ENCODE data around the gene DCD. TPM values are rescaled to one million over a fixed set of nuclear protein-coding genes. Genes with fewer than 3 reads are reported as not detected.

The DCD gene
- total RNA-seq, 4 donors from 2014 or later, result not detected

DNA sequence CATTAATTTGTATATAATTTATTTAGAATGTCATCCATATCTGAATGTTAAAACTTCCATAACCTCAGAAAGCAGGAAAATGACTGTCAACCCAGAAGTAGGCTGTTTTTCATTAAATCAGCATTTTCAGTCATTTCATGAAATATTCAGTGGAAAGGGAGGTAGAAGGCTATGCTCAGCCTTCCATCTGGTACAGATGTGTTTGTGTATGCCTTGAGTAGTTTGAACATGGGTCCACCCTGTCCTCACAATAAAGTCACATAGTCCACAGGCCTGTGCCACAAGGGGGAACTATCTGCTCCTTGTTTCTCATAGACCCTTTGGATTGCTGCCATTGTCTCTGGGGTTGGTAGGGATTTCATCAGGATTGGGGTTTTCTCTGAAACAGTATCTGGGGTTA lies 22.6 kb downstream of the DCD start:
- Histone ChIP-seq H3K27ac (no peak overlapping the region), H3K9me3 (peaks cover 0 to 16% (median 0%) of the 10 kb centered on the region in 4 donors), H3K4me3 (no peak overlapping the region), H3K27me3 (no peaks in the 10 kb centered on the region), H3K4me1 (no peaks in the 10 kb centered on the region), H3K36me3 (no peaks in the 10 kb centered on the region)
- TF ChIP-seq POLR2A (IDR thresholded peaks at IDR 0.05), result no peak
- TF ChIP-seq, protein P1, sequence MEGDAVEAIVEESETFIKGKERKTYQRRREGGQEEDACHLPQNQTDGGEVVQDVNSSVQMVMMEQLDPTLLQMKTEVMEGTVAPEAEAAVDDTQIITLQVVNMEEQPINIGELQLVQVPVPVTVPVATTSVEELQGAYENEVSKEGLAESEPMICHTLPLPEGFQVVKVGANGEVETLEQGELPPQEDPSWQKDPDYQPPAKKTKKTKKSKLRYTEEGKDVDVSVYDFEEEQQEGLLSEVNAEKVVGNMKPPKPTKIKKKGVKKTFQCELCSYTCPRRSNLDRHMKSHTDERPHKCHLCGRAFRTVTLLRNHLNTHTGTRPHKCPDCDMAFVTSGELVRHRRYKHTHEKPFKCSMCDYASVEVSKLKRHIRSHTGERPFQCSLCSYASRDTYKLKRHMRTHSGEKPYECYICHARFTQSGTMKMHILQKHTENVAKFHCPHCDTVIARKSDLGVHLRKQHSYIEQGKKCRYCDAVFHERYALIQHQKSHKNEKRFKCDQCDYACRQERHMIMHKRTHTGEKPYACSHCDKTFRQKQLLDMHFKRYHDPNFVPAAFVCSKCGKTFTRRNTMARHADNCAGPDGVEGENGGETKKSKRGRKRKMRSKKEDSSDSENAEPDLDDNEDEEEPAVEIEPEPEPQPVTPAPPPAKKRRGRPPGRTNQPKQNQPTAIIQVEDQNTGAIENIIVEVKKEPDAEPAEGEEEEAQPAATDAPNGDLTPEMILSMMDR (IDR thresholded peaks at IDR 0.05), result no peak
- no peak for DNase-seq

DNA sequence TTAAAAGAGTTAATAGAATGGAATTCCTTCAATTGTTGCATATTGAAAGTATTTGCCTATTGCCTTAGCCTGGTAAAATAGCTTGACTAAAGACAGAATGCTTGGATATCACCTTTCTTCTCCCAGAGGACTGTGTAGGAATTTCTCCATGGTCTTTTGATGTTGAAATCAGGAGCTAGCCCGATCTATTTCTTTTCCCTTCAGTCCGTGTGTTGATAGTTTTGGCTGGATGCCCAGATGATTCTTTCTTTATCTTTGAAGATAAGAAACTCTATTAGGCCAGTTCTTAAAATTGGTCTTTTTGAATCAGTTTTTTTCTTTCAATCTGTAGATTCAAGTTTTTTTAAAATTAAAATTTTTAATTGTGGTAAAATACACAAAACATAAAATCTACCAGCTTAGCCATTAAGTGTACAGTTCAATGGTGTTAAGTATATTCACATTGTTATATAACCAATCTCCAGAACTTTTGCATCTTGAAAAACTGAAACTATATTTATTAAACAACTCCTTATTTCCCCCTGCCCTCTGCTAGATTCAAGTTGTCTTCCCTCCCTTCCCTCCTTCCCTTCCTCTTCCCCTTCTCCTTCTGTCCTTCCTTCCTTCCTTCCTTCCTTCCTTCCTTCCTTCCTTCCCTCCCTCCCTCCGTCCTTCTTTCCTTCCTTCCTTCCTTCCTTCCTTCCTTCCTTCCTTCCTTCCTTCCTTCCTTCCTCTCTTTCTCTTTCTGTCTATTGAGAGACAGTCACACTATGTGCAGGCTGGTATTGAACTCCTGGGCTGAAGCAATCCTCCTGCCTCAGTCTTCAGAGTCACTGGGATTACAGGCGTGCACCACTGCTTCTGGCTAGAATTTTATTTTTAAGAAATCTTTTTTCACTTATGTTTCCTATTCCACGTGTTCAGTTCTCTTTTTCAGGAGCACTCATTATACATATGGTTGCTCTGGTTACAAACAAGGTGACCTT lies 23.6 kb downstream of the DCD start:
- Histone ChIP-seq H3K36me3 (no peaks in the 10 kb centered on the region), H3K27me3 (no peaks in the 10 kb centered on the region), H3K9me3 (peaks cover 0 to 16% (median 0%) of the 10 kb centered on the region in 4 donors), H3K4me3 (no peak overlapping the region), H3K27ac (no peak overlapping the region), H3K4me1 (no peaks in the 10 kb centered on the region)
- DNase-seq, result no peak
- TF ChIP-seq POLR2A (IDR thresholded peaks at IDR 0.05), result no peak
- TF ChIP-seq, protein P1 (IDR thresholded peaks at IDR 0.05), result no peak

DNA sequence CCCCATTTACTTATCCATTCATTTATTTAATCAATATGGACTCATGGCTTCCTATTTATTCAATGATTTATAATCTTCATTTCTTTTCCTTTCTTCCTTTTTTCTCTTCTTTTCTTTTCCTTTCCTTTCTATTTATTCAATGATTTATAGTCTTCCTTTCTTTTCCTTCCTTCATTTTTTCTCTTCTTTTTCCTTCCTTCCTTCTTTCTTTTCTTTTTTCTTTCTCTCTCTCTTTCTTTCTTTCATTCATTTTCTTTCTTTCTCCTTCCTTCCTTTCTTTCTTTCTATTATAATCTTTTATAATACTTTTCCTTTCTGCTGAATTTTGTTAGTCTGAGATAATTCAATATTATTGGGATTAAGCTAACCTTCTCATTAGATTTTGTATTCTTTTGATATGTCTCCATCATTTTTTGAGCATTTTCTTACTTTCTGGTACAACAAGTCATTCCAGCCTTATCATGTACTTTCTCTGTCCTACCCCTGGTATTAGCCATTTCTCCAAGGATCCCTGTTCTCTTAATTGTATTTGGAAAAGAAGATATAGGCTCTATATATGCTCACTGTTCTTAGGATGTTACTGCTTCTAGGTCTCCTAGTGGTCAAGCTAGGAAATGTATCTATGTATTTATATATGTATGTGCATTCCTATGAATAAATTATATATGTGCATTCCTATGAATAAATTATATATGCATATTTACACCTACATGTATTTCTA lies 25.5 kb downstream of the DCD start:
- H3K4me3 ChIP-seq, result no peak overlapping the region
- DNase-seq, result no peak
- H3K27me3 ChIP-seq, result no peaks in the 10 kb centered on the region
- TF ChIP-seq POLR2A (IDR thresholded peaks at IDR 0.05), result no peak
- TF ChIP-seq, protein P1 (IDR thresholded peaks at IDR 0.05), result peak in 1 of 6 experiments; percentile 10
- no peaks in the 10 kb centered on the region for H3K36me3 ChIP-seq
- peaks cover 0 to 5% (median 0%) of the 10 kb centered on the region in 4 donors for H3K9me3 ChIP-seq
- H3K4me1 ChIP-seq, result no peaks in the 10 kb centered on the region
- H3K27ac ChIP-seq, result no peak overlapping the region

DNA sequence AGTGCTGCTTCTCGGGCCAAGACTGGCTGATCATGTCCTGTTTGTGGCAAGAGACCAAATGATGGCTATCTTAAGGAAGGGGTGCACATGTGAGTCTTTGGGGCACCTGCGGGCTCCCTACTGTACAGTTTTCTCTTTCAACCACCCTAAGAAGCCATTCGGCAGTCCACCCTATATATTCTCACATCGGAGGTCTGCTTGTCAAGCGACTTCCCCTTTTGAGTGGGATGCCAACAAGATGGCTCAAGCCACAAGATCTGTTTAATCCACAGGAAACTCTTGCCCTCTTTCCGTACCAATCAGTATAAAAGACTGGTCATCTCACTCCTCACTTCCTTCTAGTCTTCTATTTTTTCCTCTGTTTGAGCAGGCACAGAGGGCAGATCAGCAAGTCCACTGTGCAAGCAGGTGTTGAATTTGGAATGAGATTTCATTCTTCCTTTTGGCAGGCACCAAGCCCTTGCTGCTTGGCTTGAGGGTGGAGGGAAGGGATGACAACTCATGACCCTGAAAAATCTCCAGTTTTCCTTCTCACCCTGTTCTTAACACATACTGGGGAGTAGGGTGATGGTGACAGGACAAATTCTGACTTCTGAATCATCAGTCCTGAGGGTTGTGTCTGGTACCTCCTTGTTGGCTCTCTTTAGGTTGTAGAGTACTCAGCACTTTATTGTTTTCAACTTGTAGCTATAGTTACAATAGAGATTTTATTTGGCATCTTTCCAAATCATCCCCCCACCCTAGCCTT lies 31.1 kb downstream of the DCD start:
- Histone ChIP-seq H3K27ac (no peak overlapping the region), H3K4me1 (no peaks in the 10 kb centered on the region)

More for the DNA sequence above, 31.1 kb downstream of the DCD start:
- Histone ChIP-seq H3K27me3 (no peaks in the 10 kb centered on the region), H3K4me3 (no peak overlapping the region), H3K36me3 (no peaks in the 10 kb centered on the region), H3K9me3 (no peaks in the 10 kb centered on the region)
- TF ChIP-seq, protein P1 (IDR thresholded peaks at IDR 0.05), result no peak
- TF ChIP-seq POLR2A (IDR thresholded peaks at IDR 0.05), result no peak
- no peak for DNase-seq
